Endometrial microvascular endothelial cells (primary cell): ENCODE measurements around the gene BCL2L2. TPM values are rescaled to one million over a fixed set of nuclear protein-coding genes. Genes with fewer than 3 reads are reported as not detected.
"Not testable (repeated sequence)": the region's sequence is repeated elsewhere in the genome, so short reads cannot be mapped to it uniquely, and the experiment has no call there.

ENCODE experiments used
- in situ Hi-C: cut with HindIII; loops from 2 replicates; pipeline ENCODE4 v1.10.0; 2017; ENCODE audit warnings: low sequenced_read_pairs, low pct_unique_long_range_greater_than_20kb; ENCODE audit errors: inconsistent ontology term
- total RNA-seq: library from RNA; depleted of rRNA; stranded (reverse); fragments of >200 nt; gene quantifications from one replicate; pipeline ENCODE4 v1.2.3, GENCODE V29; 2015; ENCODE audit errors: inconsistent ontology term

Gene BCL2L2
- total RNA-seq, 1 donor from 2014 or later, result 13.2 TPM

DNA sequence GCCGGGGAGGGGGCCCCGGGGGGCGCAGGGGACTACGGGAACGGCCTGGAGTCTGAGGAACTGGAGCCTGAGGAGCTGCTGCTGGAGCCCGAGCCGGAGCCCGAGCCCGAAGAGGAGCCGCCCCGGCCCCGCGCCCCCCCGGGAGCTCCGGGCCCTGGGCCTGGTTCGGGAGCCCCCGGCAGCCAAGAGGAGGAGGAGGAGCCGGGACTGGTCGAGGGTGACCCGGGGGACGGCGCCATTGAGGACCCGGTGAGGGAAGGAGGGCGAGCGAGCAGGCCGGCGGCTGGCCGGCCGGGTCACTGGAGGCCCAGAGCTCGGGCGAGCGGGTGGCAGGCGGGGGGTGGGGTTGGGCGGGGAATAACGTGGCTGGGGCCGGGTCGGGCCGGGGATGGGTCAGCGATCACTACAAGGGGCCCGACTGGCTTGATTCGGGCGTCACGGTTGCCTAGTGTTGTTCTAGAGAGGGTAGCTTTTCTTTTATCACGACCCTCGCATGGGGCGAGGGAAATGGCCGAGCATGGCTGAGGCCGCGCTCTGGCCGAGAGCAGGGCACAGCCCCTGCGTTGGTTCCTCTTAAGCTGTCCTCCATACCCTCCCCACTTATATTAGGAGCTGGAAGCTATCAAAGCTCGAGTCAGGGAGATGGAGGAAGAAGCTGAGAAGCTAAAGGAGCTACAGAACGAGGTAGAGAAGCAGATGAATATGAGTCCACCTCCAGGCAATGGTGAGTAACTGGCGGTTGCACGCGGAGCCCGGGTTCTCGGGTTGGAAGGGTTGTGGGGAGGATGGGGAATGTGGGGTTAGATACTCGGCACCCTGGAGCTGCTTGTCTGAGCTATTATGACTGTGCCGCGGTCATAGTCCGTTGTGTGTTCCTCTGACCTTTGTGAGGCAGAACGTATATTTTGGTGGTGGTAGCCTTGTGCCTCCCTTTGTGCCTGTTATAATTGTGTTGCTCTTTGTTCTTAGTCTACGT, 15.2 kb downstream of the BCL2L2 start:
- in situ Hi-C loops, result no loop called here

DNA sequence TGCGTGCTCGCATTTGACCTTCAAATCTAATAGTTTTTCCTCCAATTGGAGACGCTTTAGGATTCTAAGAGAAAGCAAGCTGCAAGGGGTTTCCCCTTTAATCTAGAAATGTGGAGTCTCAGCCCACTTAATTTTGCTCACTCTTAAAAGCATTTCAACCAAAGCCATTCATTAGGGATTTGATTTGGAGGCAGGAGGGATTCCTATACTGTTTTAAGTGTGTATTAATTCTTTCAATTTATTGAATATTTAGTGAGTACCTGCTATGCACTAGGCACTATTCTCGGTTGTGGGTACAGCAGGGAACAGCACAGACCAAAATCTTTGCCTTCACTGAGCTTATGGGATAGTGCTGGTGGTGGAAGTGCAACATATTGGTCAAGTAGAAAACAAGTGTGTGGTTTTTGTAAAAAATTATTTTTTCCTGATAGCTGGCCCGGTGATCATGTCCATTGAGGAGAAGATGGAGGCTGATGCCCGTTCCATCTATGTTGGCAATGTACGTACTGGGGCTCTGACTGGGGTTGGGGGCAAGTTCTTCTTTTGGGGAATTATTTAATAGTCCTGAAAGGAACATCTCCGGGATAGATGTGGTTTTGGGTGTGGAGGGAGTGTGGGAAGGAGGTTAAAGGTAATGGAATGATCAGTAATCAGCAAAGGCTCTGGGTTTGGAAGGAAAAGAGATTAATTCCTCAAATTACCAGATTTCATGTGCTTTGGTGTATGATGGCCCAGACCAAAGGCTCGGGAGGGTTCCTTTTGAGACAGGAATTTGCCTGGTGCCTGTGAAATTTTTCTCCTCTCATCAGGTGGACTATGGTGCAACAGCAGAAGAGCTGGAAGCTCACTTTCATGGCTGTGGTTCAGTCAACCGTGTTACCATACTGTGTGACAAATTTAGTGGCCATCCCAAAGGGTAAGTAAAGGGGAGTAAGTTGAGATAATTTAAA, 16.2 kb downstream of the BCL2L2 start:
- in situ Hi-C loops, result no loop called here

DNA sequence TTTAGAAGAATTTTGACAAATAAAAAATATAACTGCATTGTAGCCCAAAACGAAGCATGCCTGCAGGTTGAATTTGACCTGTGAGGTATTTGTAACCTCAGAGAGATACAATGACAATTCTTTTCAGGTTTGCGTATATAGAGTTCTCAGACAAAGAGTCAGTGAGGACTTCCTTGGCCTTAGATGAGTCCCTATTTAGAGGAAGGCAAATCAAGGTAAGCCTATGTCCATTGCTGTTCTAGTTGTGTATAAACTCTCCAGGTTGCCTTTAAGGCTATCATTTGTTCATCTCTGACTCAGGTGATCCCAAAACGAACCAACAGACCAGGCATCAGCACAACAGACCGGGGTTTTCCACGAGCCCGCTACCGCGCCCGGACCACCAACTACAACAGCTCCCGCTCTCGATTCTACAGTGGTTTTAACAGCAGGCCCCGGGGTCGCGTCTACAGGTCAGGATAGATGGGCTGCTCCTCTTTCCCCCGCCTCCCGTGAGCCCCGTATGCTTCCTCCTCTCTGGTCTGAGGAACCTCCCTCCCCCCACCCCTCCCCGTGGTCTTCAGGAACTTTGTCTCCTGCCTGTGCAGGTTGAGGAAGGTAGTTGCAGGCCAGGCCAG, 17.3 kb downstream of the BCL2L2 start:
- in situ Hi-C loops, result no loop called here

DNA sequence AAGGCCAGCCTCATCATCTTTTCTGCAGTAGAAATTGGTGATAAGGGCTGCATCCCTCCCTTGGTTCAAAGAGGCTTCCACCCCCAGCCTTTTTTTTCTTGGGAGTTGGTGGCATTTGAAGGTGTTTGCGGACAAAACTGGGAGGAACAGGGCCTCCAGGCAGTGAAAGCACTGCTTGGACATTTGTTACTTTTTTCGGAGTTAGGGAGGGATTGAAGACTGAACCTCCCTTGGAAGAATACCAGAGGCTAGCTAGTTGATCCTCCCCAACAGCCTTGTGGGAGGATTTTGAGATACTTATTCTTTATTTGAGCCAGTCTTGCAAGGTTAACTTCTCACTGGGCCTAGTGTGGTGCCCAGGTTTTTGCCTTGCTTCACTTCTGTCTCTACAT, 17.8 kb downstream of the BCL2L2 start:
- in situ Hi-C loops, result no loop called here

DNA sequence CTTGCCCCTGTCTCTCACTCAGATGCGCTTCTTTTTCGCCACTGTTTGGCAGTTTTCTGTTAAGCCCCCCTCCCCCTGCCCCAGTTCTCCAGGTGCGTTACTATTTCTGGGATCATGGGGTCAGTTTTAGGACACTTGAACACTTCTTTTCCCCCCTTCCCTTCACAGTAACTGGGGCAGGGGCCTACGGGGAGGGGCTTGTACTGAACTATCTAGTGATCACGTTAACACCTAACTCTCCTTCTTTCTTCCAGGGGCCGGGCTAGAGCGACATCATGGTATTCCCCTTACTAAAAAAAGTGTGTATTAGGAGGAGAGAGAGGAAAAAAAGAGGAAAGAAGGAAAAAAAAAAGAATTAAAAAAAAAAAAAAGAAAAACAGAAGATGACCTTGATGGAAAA, 18.4 kb downstream of the BCL2L2 start:
- in situ Hi-C loops, result no loop called here

DNA sequence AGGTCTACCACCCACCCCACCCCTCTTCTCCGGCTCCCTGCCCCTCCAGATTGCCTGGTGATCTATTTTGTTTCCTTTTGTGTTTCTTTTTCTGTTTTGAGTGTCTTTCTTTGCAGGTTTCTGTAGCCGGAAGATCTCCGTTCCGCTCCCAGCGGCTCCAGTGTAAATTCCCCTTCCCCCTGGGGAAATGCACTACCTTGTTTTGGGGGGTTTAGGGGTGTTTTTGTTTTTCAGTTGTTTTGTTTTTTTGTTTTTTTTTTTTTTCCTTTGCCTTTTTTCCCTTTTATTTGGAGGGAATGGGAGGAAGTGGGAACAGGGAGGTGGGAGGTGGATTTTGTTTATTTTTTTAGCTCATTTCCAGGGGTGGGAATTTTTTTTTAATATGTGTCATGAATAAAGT, 19.1 kb downstream of the BCL2L2 start:
- in situ Hi-C loops, result not testable (repeated sequence)

DNA sequence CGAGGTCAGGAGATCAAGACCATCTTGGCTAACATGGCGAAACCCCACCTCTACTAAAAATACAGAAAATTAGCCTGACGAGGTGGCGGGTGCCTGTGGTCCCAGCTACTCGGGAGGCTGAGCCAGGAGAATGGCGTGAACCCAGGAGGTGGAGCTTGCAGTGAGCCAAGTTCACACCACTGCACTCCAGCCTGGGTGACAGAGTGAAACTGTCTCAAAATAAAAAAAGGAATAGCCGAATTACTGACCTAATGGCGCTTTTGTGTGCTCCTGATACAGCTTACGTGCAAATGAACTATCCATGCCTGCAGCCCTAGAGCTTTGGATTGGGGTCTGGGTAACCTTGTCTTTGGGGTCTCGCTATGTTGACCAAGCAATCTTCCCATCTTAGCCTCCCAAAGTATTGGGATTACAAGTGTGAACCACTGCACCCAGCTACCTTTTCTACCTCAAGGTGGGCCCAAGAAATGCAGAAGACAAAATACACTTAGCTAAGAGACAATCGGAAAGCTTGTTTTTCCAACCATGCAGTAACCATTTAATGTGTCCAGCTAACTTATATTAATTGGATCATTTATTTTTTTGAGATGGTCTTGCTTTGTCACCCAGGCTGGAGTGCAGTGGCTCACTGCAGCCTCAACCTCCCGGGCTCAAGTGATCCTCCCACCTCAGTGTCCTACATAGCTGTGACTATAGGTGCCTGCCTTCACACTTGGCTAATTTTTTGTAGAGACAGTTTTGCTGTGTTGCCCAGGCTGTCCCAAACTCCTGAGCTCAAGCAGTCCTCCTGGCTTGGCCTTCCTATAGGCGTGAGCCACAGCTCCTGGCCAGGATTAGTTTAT, 20.1 kb downstream of the BCL2L2 start:
- in situ Hi-C loops, result no loop called here

DNA sequence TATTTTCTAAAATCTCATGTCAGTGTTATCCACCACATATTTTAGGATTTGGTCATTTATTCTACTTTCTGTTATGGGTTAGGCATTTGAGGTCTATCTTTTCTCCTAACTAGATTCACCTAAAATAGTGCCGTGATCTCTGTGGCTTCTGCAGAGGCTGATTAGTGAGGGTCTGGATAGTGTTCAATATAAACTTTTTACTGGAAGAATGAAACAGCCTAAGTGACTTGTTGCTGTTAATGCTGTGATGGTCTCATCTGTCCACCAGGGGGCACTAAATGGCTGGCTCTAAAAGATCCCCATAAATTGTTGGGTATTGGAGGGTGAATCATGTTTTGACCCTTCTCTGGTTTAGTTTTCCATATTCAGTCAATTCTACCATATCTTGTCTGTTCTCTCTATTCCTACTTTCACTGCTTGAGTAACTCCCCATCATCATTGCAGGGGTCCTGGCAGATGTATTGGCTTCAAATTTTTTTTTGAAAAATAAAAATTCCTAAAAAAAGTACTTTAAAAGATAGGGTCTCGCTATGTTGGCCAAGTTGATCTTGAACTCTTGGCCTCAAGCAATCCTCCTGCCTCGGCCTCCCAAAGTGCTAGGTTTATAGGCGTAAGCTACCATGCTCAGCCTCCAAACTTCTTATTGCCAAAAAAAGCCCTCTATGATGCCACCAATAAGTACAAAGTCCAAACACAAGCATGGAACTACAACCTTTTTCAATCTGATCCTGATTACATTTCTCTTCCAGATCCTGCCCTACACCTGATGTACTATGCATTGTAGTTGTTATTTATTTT, 21.5 kb downstream of the BCL2L2 start:
- in situ Hi-C loops, result no loop called here

DNA sequence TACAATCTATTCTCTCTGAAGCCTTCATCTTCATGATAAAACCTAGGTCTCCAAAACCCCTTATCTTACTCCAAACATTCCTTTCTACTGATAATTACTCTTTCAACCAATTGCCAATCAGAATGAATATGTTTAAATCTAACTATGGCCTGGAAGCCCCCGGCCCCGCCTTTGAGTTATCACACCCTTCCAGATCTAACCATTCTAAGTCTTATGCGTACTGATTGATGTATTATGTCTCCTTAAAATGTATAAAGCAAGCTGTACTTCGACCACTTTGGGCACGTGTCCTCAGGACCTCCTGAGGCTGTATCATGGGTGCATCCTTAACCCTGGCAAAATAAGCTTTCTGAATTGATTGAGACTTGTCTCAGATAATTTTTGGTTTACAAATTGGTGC, 29.0 kb downstream of the BCL2L2 start:
- in situ Hi-C loops, result no loop called here

DNA sequence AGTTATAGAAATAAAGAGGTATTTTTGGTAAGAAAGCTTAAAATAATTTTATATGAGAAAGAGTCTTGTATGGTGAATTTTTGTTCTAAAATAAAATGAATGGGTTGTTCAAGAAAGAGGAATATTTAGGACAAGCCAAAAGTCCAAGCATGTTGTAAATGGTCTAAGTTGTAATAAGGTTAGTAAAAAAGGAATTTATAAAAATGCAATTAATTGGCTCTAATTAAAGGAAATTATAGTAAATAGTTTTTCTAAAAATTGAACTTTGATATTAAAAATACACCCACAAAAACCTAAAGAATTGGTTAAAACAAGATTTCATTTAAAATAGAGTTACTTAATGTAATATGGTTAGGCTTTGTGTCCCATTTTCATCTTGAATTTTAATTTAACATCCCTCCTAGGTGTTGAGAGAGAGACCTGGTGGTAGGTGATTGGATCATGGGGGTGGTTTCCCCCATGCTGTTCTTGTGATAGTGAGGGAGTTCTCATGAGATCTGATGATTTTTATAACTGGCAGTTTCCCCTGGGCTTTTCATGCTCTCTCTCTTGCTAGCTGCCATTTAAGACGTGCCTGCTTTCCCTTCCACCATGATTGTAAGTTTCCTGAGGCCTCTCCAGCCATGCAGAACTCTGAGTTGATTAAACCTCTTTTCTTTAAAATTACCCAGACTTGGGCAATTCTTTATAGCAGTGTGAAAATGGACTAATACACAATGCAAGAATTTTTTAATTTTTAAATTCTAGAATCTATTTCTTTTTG, 33.1 kb downstream of the BCL2L2 start:
- in situ Hi-C loops, result no loop called here

DNA sequence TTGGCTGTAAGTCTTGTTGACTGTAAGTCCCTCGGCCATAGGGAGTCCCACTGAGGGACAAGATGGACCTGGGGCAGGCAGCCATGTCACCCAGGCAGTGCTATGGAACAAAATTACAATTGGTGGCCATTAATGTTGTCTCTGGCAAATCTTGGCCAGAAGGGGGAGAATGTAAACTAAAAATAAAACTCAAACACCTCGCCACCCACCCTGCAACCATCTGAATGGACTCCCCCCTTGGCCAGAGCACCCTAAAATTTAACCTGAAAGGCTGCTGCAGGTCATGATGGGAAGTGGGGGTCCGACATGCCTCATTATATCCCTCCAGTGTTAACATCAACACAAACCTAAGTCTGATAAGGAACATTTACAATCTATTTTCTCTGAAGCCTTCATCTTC, 37.8 kb downstream of the BCL2L2 start:
- in situ Hi-C loops, result no loop called here

DNA sequence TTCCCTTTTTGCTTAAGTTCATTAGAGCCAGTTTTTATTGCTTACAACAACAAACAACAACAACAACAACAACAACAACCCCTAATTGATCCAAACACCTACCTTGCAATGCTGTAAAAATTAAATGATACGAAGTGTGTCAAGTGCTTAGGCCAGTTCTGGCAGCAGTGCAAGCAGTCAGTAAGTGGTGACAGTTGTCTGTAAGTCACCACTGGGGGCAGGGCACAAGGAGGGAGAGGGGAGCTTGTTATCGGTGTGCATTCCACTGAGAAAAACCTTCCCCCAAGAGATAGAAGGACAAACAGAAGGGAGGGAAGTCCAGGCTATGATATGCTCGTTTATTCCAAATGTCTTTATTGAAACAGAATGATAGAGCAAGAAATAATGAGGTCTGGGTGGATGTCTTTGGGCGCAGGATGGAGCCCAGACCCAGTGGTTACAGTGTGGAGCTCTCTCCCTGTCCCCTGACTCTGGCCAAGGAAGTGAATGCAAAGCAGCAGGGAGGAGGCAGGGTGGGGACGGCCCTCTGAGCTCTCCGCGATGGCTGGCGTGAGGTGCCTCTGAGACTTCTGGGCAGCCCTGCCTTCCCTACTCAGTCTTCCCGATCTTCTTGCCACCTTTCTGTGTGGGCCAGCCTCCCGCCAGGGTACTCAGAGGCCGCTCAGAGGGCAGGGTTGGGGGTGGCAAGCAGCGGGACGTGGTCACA, 39.5 kb downstream of the BCL2L2 start:
- in situ Hi-C loops, result no loop called here

DNA sequence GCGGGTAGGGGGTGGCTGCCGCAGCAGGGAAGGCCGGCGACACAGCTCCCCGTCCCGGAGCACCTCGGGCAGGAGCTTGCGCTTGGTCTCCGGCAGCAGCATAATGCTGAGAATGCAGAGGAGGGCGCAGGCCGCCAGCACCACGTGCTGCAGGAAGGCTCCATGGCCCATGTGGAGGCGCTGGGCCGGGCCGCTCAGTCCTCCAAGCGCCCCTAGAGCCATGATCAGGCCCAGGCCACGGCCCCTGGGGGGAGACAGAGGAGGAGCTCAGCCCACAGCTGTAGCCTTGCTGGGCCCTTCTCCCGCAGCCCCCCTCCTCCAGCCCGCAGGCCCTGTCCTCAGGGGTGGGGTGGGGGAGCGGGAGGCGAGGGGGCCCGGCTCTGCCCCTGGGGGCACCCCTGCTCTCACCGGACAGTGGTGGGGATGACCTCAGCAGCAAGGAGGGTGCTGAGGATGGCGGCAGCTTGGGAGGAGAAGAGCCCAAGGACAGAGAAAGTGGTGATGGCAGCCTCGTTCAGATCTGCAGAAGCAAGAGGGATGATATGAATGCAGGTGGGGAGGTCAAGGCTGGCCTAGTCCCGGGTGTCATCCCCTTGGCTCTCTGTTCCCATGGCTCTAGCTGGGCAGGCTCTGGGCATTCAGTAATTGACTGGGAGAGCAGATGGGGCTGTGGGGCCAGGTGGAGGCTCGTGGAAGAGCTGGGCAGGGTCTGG, 40.2 kb downstream of the BCL2L2 start:
- in situ Hi-C loops, result no loop called here

DNA sequence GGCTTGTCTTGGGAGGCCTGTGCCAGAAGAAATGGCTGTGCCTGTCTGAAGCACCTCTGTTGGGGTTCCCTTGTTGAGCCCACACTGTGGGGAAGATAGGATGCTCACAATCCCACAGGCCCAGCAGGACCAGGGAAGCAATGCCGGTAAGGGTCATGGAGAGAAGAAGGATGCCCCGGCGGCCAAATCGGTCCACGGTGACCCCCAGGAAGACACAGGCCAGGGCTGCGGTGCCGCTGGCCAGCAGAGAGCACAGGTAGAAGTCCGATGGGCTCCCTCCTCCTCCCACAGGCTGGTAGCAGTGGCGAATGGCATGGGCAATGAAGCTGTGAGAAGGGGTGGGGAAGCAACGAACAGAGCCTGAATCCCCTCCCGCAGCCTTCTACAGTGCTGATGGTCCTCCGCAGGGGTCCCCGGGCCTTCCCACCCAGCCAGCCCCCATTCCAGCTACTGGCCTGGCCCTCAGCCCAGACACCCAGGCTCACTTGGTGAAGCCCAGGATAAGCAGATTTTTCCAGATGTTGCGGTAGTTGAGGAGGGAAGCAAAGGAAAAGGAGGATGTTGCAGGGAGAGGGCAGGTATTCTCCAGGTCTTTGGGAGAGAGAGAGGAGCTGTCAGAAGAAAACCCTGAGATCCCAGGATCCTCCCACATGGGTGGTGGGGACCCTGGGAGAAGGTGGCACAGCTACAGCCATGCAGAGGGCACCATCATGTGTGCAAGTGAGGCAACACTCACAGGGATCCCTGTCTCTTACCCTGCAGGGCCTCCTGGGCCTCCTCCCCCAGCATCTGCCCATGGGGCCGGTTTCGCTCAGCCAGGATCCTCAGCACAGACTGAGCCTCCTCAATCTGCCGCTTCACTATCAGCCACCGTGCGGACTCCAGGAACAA, 41.0 kb downstream of the BCL2L2 start:
- in situ Hi-C loops, result no loop called here

DNA sequence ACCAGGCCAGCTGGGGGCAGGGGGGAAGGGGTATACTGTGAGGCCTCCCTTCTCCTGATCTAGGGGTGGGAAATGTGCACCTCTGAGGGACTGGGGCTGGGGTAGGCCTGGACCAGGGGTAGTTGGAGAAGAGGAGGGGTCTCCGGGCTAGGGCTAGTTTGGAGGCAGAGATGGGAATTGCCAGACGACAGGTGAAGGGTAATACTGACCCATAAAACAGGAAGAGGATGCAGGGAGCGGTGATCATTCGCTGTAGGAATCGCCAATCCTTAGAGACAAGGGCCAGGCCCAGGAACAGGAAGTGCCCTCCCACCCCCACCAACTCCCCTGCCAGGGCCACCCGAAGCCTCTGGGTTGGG, 41.6 kb downstream of the BCL2L2 start:
- in situ Hi-C loops, result no loop called here
